HG03571 (cell line): ENCODE data around the gene RBM26.
"Not testable (repeated sequence)": the region's sequence is repeated elsewhere in the genome, so short reads cannot be mapped to it uniquely, and the experiment has no call there.

ENCODE experiments used
- ATAC-seq: cut with Tn5 transposase; IDR thresholded peaks from one replicate; pipeline ENCODE4 v1.9.1; 2021; ENCODE audit not compliant: unreplicated experiment

Gene RBM26

GRCh38 chr13:79389026-79389425 is 17.0 kb downstream of the RBM26 start:
- no peak for ATAC-seq

- no peak for ATAC-seq
These were observed 18.2 kb downstream of the RBM26 start for GRCh38 chr13:79387853-79388252.

- ATAC-seq: peak; percentile 7
These were observed 19.8 kb downstream of the RBM26 start for GRCh38 chr13:79386125-79386826.

- peak; percentile 93 for ATAC-seq
These were observed 20.4 kb downstream of the RBM26 start for GRCh38 chr13:79385694-79386093.

GRCh38 chr13:79384022-79384610 is 21.9 kb downstream of the RBM26 start:
- no peak for ATAC-seq

- ATAC-seq: peak; percentile 50
These were observed 23.3 kb downstream of the RBM26 start for GRCh38 chr13:79382545-79383275.

- ATAC-seq: no peak
These were observed 25.1 kb downstream of the RBM26 start for GRCh38 chr13:79380997-79381396.

GRCh38 chr13:79379274-79379673 is 26.8 kb downstream of the RBM26 start:
- no peak for ATAC-seq

GRCh38 chr13:79376843-79377242 is 29.2 kb downstream of the RBM26 start:
- ATAC-seq: no peak

GRCh38 chr13:79374578-79374977 is 31.5 kb downstream of the RBM26 start:
- ATAC-seq: no peak

GRCh38 chr13:79373916-79374315 is 32.1 kb downstream of the RBM26 start:
- no peak for ATAC-seq

GRCh38 chr13:79369226-79369625 is 36.8 kb downstream of the RBM26 start:
- no peak for ATAC-seq

GRCh38 chr13:79365981-79366380 is 40.1 kb downstream of the RBM26 start:
- ATAC-seq: no peak

- ATAC-seq: no peak
These were observed 44.8 kb downstream of the RBM26 start for GRCh38 chr13:79361299-79361698.

- ATAC-seq: no peak
These were observed 46.0 kb downstream of the RBM26 start for GRCh38 chr13:79360095-79360494.

- no peak for ATAC-seq
These were observed 47.0 kb downstream of the RBM26 start for GRCh38 chr13:79359064-79359463.

GRCh38 chr13:79354285-79354684 is 51.8 kb downstream of the RBM26 start:
- no peak for ATAC-seq

GRCh38 chr13:79353693-79354092 is 52.4 kb downstream of the RBM26 start:
- no peak for ATAC-seq

GRCh38 chr13:79352107-79352506 is 53.9 kb downstream of the RBM26 start:
- ATAC-seq: no peak

- not testable (repeated sequence) for ATAC-seq
These were observed 56.4 kb downstream of the RBM26 start for GRCh38 chr13:79349608-79350007.

GRCh38 chr13:79349011-79349410 is 57.0 kb downstream of the RBM26 start:
- ATAC-seq: no peak

- no peak for ATAC-seq
These were observed 59.6 kb downstream of the RBM26 start for GRCh38 chr13:79346300-79346914.
